BE2C (cell line): ENCODE data around the gene TRIM52. TPM values are rescaled to one million over a fixed set of nuclear protein-coding genes. Genes with fewer than 3 reads are reported as not detected.
"Not testable (repeated sequence)": the region's sequence is repeated elsewhere in the genome, so short reads cannot be mapped to it uniquely, and the experiment has no call there.

ENCODE experiments used
- DNase-seq: peaks from one replicate; pipeline ENCODE4 v3.0.0-alpha.2; 2020
- H3K27me3 ChIP-seq: fragments of 250-450 bp; sonication (Bioruptor Pico); 2 replicates; pipeline ENCODE4 v1.5.1; 2020; ENCODE audit warnings: mild to moderate bottlenecking
- H3K36me3 ChIP-seq: fragments of 250-450 bp; sonication (Bioruptor Pico); 2 replicates; pipeline ENCODE4 v1.5.1; 2020; ENCODE audit warnings: mild to moderate bottlenecking
- H3K4me1 ChIP-seq: fragments of 250-450 bp; sonication (Bioruptor Pico); 2 replicates; pipeline ENCODE4 v1.5.1; 2020
- H3K4me3 ChIP-seq: 2 replicates; pipeline ENCODE4 v1.5.1; 2011; ENCODE audit warnings: low read depth, low read length
- H3K9me3 ChIP-seq: fragments of 250-450 bp; sonication (Bioruptor Pico); 2 replicates; pipeline ENCODE4 v1.5.1; 2020
- CTCF ChIP-seq: IDR thresholded peaks from 2 replicates; pipeline ENCODE4 v1.5.1; 2012; ENCODE audit warnings: mild to moderate bottlenecking, low read depth, low read length
- polyA plus RNA-seq: library from polyadenylated mRNA; unstranded; fragments of >200 nt; gene quantifications from one replicate; pipeline ENCODE4 v1.2.1, GENCODE V29; 2012; ENCODE audit warnings: low read depth, missing spikeins; ENCODE audit not compliant: insufficient read length, insufficient read depth

The TRIM52 gene
- polyA plus RNA-seq, result 33.8 TPM

GRCh38 chr5:181260720-181261319 is at the start of gene TRIM52:
Gene TRIM52, minus strand, starts transcription at chr5:181261143. Its CDS starts 330 bp downstream, at chr5:181260813.
- DNase-seq, result peak; percentile 95
- H3K4me1 ChIP-seq, result peaks cover 3% of the 10 kb centered on the region
- no peaks in the 10 kb centered on the region for H3K27me3 ChIP-seq
- H3K4me3 ChIP-seq, result peak within 1 kb of the TSS; percentile 99
- H3K36me3 ChIP-seq, result peaks cover 24% of the 10 kb centered on the region
- H3K9me3 ChIP-seq, result no peaks in the 10 kb centered on the region
- no peak for TF ChIP-seq CTCF

GRCh38 chr5:181287331-181287730 is 26.4 kb upstream of the TRIM52 start:
- not testable (repeated sequence) for H3K4me3 ChIP-seq, H3K4me1 ChIP-seq, H3K36me3 ChIP-seq, DNase-seq, H3K27me3 ChIP-seq, H3K9me3 ChIP-seq

- H3K4me3 ChIP-seq, H3K36me3 ChIP-seq, H3K9me3 ChIP-seq, DNase-seq, H3K4me1 ChIP-seq, H3K27me3 ChIP-seq: not testable (repeated sequence)
These were observed 25.2 kb upstream of the TRIM52 start for GRCh38 chr5:181285962-181286705.

DNA sequence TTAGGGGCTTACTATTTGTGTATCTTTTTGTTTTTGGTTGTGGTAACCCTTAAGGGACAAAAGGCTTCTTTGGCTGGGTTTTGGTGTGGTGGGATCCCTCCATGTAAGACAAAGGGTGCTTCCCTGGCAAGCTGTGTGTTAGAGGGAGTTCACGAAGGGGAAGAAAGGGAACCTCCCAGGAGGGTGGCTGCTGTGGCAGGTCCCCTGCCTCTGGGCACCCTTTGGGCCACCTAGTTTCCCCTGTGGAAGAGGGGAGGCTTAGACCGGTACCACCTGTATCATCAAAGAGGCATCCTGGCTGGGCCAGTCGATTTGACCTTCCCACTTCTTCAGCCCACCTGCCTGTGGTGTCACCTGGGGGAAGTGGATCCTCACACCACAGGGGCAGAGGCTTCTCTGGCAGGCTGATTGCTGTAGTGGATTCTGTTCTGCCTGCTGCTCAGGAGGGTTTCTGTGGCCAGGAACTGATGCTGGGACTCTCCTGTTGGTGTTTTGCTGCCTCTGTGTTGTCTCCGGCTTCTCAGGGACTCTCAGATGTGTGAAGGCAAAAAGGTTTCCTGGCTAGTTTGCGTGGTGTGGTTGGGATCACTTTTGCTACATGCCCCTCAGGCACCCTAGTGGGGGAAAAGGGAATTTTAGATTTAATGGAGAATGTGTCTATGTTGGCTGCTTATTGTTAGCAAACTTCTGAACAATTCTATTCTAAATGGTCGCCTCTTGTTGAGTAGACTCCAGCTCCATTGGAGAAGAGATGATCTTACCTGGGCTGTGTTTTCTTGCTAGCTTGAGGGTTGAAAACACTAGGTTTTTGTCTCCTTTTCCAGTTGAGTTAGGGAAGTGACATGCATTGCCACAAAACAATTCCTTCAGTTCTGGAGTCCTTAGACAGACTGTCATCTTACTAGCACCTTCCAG is 23.2 kb upstream of the TRIM52 start:
- not testable (repeated sequence) for H3K27me3 ChIP-seq, H3K4me1 ChIP-seq, H3K9me3 ChIP-seq, H3K4me3 ChIP-seq, H3K36me3 ChIP-seq, DNase-seq
- 0 out of 2 replicates have a peak, but pooled peaks have one; percentile 4 for TF ChIP-seq CTCF

DNA sequence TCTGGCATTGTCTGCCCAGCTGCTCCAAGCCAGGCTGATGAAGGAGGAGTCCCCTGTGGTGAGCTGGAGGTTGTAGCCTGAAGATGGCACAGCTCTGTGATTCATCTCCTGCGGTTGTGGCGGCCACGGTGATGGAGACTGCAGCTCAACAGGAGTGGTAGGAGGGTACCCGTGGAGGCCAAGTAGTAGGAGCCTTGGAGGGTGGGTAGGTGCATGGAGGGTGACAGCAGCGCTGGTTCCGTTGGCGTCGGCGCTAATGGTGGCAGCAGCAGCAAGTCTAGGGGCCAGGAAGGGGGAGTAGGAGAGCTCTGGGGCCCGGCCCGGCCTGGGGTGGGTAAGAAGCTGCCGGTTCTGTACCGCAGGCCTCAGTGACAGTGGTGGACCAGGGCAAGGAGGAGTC is 22.4 kb upstream of the TRIM52 start:
- no peak for TF ChIP-seq CTCF
- Histone ChIP-seq H3K27me3 (no peaks in the 10 kb centered on the region), H3K4me1 (no peaks in the 10 kb centered on the region), H3K4me3 (no peak overlapping the region), H3K36me3 (no peaks in the 10 kb centered on the region), H3K9me3 (no peaks in the 10 kb centered on the region)
- no peak for DNase-seq

- Histone ChIP-seq H3K36me3 (no peaks in the 10 kb centered on the region), H3K4me3 (no peak overlapping the region), H3K27me3 (no peaks in the 10 kb centered on the region), H3K9me3 (no peaks in the 10 kb centered on the region), H3K4me1 (no peaks in the 10 kb centered on the region)
- no peak for TF ChIP-seq CTCF
- no peak for DNase-seq
These were observed 21.9 kb upstream of the TRIM52 start for GRCh38 chr5:181282874-181283273.

DNA sequence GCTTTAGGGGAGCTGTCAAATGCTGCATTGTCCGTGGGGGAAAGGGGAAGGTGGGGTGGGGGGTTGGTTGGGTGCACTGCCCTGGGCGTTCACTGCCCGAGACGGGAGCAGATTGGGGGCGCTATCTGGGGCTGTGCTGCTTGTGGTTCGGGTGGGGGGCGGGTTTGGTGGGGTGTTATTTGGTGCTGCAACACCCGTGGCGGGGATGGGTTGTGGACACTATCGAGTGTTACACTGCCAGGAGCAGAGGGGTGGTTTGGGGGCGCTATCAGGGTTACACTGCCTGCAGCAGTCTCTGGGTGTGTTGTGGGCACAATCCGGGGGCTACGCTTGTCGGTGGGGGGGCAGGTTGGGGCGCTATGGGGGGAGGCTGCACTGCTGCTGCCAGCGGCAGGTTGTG is 21.5 kb upstream of the TRIM52 start:
- H3K36me3 ChIP-seq, H3K9me3 ChIP-seq, DNase-seq, H3K4me3 ChIP-seq, H3K27me3 ChIP-seq, H3K4me1 ChIP-seq: not testable (repeated sequence)
